Liver (tissue), 3 donors: Measurements from ENCODE around the gene ATG10.

Experiments
- GABPA ChIP-seq, 2 donors: IDR thresholded peaks in 1 of 2; conservative IDR thresholded peaks in 1 of 2; 2 replicates each; pipeline ENCODE4 v1.6.1; 2016; ENCODE audit warnings: antibody characterized with exemption in 2 of 2, mild to moderate bottlenecking in 1 of 2, moderate library complexity in 1 of 2
- JUND ChIP-seq, 2 donors: IDR thresholded peaks; 2 replicates each; pipeline ENCODE4 v1.6.1; 2016; ENCODE audit warnings: antibody characterized with exemption in 2 of 2
- RAD21 ChIP-seq, 2 donors: IDR thresholded peaks; 2 replicates each; pipeline ENCODE4 v1.6.1; 2016; ENCODE audit warnings: antibody characterized with exemption in 2 of 2, mild to moderate bottlenecking in 2 of 2
- RXRA ChIP-seq, 2 donors: IDR thresholded peaks; 2 replicates each; pipeline ENCODE4 v1.6.1; 2017 to 2018; ENCODE audit warnings: antibody characterized with exemption in 2 of 2, mild to moderate bottlenecking in 1 of 2
- SP1 ChIP-seq: IDR thresholded peaks from 2 replicates; pipeline ENCODE4 v1.6.1; 2018; ENCODE audit warnings: antibody characterized with exemption, mild to moderate bottlenecking
- TAF1 ChIP-seq: conservative IDR thresholded peaks from 2 replicates; pipeline ENCODE4 v1.6.1; 2016; ENCODE audit warnings: antibody characterized with exemption, mild to moderate bottlenecking
- YY1 ChIP-seq: IDR thresholded peaks from 2 replicates; pipeline ENCODE4 v1.6.1; 2016; ENCODE audit warnings: antibody characterized with exemption, mild to moderate bottlenecking
- TF ChIP-seq, protein P1 (sequence below): fragments of 150-350 bp; IDR thresholded peaks from 2 replicates; pipeline ENCODE4 v1.5.1; 2017; ENCODE audit warnings: improper control_type of control experiment, low read depth, low read length; ENCODE audit not compliant: missing input control
- TF ChIP-seq, protein P2 (sequence below): IDR thresholded peaks from 2 replicates; pipeline ENCODE4 v1.6.1; 2016; ENCODE audit warnings: antibody characterized with exemption, mild to moderate bottlenecking
- donor health status: healthy.
- donor health status: healthy.

DNA sequence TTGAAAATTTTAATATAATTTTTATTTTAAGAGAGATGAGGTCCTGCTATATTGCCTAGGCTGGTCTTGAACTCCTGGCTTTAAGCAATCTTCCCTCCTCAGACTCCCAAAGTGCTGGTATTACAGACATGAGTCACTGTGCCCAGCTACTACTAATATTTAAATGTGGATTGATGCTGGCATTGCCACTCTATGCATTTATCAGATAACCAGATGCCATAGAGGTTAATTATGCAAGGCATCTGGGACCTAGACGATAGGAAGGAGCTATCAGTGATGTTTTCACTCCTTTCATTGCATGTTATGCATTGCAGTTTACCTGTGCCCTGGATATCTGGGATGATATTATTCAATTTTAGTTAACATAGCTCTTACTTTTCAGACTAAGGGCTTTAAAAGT, 179.4 kb downstream of the ATG10 start:
- TF ChIP-seq, protein P1, sequence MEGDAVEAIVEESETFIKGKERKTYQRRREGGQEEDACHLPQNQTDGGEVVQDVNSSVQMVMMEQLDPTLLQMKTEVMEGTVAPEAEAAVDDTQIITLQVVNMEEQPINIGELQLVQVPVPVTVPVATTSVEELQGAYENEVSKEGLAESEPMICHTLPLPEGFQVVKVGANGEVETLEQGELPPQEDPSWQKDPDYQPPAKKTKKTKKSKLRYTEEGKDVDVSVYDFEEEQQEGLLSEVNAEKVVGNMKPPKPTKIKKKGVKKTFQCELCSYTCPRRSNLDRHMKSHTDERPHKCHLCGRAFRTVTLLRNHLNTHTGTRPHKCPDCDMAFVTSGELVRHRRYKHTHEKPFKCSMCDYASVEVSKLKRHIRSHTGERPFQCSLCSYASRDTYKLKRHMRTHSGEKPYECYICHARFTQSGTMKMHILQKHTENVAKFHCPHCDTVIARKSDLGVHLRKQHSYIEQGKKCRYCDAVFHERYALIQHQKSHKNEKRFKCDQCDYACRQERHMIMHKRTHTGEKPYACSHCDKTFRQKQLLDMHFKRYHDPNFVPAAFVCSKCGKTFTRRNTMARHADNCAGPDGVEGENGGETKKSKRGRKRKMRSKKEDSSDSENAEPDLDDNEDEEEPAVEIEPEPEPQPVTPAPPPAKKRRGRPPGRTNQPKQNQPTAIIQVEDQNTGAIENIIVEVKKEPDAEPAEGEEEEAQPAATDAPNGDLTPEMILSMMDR, result no peak
- TF ChIP-seq RAD21 (IDR thresholded peaks at IDR 0.05) (no peak), TAF1 (no peak), YY1 (no peak), GABPA (IDR thresholded peaks at IDR 0.05 in 1 of 2, conservative IDR thresholded peaks at IDR 0.05 in 1 of 2) (no peak), SP1 (no peak), JUND (IDR thresholded peaks at IDR 0.05) (no peak), RXRA (IDR thresholded peaks at IDR 0.05) (no peak)
- TF ChIP-seq, protein P2, sequence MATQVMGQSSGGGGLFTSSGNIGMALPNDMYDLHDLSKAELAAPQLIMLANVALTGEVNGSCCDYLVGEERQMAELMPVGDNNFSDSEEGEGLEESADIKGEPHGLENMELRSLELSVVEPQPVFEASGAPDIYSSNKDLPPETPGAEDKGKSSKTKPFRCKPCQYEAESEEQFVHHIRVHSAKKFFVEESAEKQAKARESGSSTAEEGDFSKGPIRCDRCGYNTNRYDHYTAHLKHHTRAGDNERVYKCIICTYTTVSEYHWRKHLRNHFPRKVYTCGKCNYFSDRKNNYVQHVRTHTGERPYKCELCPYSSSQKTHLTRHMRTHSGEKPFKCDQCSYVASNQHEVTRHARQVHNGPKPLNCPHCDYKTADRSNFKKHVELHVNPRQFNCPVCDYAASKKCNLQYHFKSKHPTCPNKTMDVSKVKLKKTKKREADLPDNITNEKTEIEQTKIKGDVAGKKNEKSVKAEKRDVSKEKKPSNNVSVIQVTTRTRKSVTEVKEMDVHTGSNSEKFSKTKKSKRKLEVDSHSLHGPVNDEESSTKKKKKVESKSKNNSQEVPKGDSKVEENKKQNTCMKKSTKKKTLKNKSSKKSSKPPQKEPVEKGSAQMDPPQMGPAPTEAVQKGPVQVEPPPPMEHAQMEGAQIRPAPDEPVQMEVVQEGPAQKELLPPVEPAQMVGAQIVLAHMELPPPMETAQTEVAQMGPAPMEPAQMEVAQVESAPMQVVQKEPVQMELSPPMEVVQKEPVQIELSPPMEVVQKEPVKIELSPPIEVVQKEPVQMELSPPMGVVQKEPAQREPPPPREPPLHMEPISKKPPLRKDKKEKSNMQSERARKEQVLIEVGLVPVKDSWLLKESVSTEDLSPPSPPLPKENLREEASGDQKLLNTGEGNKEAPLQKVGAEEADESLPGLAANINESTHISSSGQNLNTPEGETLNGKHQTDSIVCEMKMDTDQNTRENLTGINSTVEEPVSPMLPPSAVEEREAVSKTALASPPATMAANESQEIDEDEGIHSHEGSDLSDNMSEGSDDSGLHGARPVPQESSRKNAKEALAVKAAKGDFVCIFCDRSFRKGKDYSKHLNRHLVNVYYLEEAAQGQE, result no peak
